Astrocyte of the hippocampus (primary cell): ENCODE data around the gene SPEF2.
"Not testable (repeated sequence)": the region's sequence is repeated elsewhere in the genome, so short reads cannot be mapped to it uniquely, and the experiment has no call there.

ENCODE experiments used
- DNase-seq: peaks from one replicate; pipeline ENCODE4 v3.0.0; 2011; ENCODE audit warnings: low read depth, low spot score

The SPEF2 gene

GRCh38 chr5:35651002-35651756 is 33.5 kb downstream of the SPEF2 start:
- DNase-seq: peak; percentile 44

DNA sequence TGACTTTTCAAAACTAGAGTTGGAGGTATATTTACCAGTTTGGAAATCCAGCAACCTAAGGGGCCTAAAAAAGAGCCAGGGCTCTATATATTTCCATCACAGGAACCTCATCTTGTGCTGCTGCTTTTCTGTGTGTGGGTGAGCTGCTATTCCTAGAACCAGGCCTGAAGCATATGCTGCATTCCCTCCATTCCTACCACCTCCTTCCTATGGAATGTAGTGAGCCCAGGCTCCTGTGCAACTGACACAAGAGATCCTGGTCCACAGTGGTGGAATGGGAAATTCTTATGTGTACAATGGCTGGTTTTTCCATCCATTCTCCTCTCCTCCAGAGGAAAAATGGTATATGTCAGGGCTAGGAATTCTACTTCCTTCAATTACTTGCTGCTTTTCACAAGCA is 39.1 kb downstream of the SPEF2 start:
- DNase-seq: peak; percentile 17

GRCh38 chr5:35657877-35658276 is 40.2 kb downstream of the SPEF2 start:
- no peak for DNase-seq

DNA sequence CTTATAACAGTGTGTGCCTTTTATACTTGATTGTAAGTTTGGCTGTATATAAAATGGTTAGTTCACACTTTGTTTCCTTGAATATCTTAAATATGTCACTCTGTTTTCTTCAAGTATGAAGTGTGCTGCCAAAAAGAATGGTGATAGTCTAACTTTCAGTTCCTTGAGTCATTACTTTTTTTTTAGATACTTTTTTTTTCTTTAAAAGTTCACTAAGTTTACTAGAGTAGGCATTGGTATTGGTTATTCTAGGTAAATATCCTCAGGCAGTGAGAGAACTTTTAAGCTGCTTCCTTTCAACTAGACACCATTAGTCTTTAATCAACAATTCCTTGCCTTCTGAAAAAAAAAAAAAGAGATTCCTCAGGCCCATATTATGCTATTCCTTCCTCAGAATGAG is 41.9 kb downstream of the SPEF2 start:
- no peak for DNase-seq

GRCh38 chr5:35660451-35660850 is 42.8 kb downstream of the SPEF2 start:
- DNase-seq: no peak

GRCh38 chr5:35664584-35664983 is 46.9 kb downstream of the SPEF2 start:
- DNase-seq: no peak

GRCh38 chr5:35665096-35665495 is 47.4 kb downstream of the SPEF2 start:
- DNase-seq: no peak

- DNase-seq: no peak
Measured at GRCh38 chr5:35668319-35668718, 50.7 kb downstream of the SPEF2 start.

DNA sequence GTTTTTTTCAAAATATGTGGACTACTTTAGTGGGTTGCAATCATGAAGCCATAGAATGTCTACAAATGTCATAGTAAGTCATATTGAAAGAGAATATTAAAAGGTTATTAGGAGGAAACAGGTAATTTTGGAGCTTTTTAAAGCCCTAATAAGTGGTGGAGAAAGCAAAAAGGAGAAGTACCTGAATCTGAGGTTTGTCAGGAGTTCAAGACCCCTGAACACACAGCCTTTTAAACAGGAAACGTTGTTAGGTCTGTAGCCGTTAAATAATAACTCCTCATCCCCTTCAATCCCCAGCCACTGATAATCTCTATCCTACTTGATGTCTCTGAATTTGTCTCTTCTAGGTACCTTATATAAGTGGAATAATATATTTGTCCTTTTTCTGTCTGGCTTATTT is 51.1 kb downstream of the SPEF2 start:
- DNase-seq: no peak

- peak; percentile 2 for DNase-seq
Measured at GRCh38 chr5:35671541-35672295, 54.1 kb downstream of the SPEF2 start.

DNA sequence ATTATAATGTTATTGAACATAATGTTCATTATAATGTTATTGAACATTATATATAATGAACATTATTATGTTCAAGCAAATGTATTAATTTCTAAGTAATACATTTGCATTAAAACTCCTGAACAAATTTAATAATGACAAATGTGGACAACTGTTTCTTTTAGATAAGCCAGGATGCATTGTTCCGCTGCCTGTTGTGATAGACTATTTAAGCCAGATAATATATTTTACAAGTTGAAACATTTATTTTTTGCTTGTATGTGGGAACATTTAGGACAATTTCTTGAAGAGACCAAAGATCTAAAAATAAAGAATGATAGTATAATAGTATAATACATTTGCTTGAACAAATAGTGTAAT is 54.6 kb downstream of the SPEF2 start:
- DNase-seq: not testable (repeated sequence)

GRCh38 chr5:35672995-35673394 is 55.3 kb downstream of the SPEF2 start:
- no peak for DNase-seq

DNA sequence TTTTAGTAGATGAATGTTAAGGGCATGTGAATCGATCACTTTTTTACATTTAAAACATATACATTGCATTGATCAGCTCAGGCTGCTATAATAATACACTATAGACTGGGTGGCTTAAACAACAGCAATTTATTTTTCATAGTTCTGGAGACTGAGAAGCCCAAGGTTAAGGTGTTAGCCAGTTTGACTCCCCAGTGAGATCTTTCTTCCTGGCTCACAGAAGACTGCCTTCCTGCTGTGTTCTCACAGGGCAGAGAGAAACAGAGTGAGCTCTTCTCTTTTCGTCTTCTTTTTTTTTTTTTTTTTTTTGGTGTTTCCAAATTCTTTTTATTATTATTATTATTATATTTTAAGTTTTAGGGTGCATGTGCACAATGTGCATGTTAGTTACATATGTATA is 56.4 kb downstream of the SPEF2 start:
- DNase-seq: no peak

DNA sequence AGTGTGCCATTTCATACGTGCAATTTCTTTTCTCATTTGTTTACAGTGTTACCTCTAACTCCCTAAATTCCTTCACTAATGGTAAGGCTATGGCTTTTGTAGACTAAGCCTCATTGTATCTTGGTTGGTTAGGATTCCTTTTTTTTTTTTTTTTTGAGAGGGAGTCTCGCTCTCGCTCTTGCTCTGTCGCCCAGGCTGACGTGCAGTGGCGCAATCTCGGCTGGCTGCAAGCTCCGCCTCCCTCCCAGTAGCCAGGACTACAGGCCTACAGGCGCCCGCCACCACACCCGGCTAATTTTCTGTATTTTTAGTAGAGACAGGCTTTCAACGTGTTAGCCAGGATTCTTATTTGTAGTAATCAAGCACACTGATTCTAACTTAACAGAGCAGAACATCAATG is 57.7 kb downstream of the SPEF2 start:
- DNase-seq: no peak

- DNase-seq: no peak
Measured at GRCh38 chr5:35677878-35678277, 60.2 kb downstream of the SPEF2 start.

- DNase-seq: no peak
Measured at GRCh38 chr5:35678661-35679060, 61.0 kb downstream of the SPEF2 start.

DNA sequence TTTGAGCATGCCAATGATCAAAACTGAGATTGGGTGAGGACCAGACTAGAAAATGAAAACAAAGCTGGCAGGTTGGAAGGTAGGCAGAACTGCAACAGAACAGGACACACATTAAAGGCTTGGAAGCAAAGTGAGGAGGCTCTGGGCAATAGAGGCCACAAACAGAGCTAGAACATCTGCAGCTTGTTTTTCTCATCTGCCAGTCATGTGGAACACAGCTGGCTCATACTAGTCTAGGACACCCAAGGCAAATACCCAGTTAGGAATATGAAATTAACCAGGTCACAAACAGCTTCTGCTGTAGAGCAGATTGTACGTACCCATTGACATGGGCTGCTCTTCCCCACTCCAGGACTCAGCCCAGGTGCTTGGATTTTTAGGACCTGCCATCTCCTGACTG is 61.7 kb downstream of the SPEF2 start:
- no peak for DNase-seq

DNA sequence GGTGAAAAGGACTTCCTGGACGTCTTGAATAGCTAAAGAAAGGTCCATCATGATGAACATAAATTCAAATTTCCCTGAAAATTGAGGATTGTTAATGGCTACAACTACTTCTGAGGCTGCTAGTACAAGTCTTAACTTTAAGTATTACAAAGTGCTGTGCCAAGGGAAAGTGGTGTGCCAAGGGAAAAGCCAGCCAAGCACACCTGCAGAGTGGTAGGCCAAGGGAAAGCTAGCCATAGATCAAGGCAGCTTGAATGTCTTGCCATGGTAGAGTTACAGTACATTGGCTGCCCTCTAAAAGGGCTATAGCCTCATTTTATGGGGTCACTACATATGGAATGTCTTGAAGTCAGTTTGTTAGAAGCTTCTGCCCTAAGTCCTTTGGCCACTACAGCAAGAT is 64.2 kb downstream of the SPEF2 start:
- no peak for DNase-seq

DNA sequence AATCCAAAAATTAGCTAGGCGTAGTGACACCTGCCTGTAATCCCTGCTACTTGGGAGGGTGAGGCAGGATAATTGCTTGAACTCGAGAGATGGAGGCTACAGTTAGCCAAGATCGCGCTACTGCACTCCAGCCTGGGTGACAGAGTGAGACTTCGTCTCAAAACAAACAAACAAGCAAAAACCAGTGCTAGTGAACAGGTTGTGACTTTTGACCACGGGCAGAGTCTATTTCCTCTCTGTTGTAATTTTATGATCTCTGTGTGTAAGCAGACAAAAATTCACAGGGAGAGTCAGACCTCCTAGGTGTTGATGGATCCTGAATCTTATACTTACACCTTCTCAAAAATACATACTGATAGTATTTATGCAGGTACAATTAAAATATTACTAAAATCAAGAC is 65.8 kb downstream of the SPEF2 start:
- no peak for DNase-seq

- DNase-seq: no peak
Measured at GRCh38 chr5:35685161-35685560, 67.5 kb downstream of the SPEF2 start.

DNA sequence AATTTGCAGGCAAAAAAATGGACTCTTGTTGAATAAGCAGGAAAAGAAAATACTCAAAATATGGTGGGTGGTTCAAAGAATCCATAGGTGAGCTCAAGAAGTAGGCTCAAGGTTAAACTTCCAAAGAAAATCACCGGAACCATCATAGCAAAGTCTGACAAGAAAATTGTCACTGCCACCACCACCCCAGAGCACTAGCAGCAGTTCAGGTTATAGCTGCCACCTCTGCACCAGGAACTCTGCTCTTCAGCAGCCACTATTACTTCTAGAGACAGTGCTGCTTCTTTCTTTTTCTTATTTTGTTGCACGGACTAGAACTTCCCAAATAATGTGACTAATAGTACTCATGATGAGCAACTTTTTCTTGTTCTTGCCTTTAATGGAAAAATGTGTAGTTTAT is 70.3 kb downstream of the SPEF2 start:
- DNase-seq: no peak

DNA sequence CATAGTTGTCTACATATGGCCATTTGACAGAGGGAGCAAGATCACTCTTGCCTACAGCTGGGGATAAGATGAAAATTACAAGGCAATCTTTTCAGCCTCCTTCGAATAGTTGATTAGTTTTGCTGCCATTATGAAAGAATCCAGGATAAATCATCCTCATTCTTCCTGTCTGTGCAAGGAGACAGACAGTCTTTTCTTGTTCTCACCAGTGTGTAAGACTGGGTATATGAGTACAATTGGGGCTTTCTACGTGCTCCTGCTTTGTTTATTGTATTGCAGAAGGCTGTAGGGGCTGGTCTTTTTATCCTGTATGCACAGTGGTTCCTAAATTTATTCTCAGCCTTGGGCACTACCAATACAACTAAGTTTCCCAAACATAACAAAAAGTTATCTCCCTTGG is 76.8 kb downstream of the SPEF2 start:
- no peak for DNase-seq

DNA sequence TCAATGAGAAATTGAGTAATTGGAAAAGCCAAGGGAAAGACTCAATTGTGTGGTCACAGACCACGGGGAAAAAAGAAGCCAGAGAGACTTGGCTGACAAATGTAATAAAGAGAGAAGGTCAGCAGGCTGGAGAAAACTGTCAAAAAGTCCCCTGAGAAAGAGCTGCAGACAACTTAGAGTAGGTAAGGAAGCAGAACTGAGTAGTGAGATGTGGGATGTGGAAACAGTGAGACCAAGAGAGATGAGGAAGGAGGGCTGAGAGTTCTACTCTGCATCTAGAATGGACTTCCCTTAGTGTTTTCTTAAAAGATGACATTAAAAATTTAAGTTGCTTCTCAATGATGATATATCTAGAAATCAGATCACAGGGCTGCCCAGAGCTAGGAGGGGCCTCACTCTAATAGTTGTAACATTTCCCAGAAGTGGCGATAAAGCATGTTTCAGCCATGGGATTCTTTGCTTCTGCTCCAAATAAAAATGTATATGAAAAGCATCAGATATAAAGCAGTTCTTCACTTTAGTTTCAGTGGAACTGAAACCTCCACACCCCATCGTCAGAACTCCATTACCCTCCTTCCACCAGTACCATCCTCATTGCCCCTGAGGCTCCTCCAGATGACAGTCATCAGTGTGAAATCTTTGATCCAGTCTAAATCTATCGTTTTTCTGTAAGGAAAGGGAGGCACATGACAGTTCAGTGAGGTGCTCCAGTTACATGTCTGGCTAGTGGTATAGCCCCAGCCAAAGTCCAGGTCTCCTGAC is 80.6 kb downstream of the SPEF2 start:
- no peak for DNase-seq
